DND-41 (cell line): ENCODE data around the gene ARHGAP32.

Source experiments
- CTCF ChIP-seq: IDR thresholded peaks from 2 replicates; pipeline ENCODE4 v1.5.1; 2012; ENCODE audit warnings: borderline replicate concordance, low read length, moderate library complexity, mild to moderate bottlenecking; ENCODE audit not compliant: poor library complexity, severe bottlenecking; ENCODE audit errors: extremely low read depth
- EZH2 ChIP-seq: IDR thresholded peaks from 3 replicates; pipeline ENCODE4 v1.6.1; 2012; ENCODE audit warnings: borderline replicate concordance, low read depth, mild to moderate bottlenecking, moderate library complexity, low read length, inconsistent platforms; ENCODE audit not compliant: severe bottlenecking

DNA sequence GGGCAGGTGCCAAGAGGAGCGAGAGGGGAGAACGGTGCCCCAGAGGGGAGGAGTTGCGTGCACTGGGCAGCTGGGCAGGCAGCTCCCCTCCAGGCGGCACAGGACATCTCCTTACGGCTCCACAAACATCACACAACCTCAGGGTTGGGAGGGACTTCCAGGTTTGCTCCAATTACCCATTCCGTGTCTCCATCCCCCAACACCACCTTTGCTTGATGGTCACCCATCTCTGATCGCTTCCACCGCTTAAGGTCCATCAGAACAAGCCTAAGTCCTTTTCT, 235.0 kb downstream of the ARHGAP32 start:
- no peak for TF ChIP-seq EZH2
- no peak for TF ChIP-seq CTCF
